ENCODE measurements around the gene RAPH1.

RAPH1 gene

GRCh38 chr2:203484266-203485112, 50.6 kb downstream of the RAPH1 start:
- DNase-seq (ENCODE audit: low read depth) = peak; percentile 47

- no peak for DNase-seq (ENCODE audit: low read depth)
These were observed 54.5 kb downstream of the RAPH1 start for GRCh38 chr2:203480623-203481022.

GRCh38 chr2:203476881-203477280, 58.2 kb downstream of the RAPH1 start:
- no peak for DNase-seq (ENCODE audit: low read depth)

GRCh38 chr2:203471323-203471722, 63.8 kb downstream of the RAPH1 start:
- DNase-seq (ENCODE audit: low read depth) = no peak

GRCh38 chr2:203470371-203470770, 64.7 kb downstream of the RAPH1 start:
- DNase-seq (ENCODE audit: low read depth) = no peak

GRCh38 chr2:203469546-203469945, 65.6 kb downstream of the RAPH1 start:
- DNase-seq (ENCODE audit: low read depth) = no peak

GRCh38 chr2:203463266-203463678, 71.8 kb downstream of the RAPH1 start:
- DNase-seq (ENCODE audit: low read depth) = peak; percentile 57

GRCh38 chr2:203462308-203462707, 72.8 kb downstream of the RAPH1 start:
- DNase-seq (ENCODE audit: low read depth) = no peak

- DNase-seq (ENCODE audit: low read depth) = peak; percentile 34
These were observed 73.4 kb downstream of the RAPH1 start for GRCh38 chr2:203461746-203462145.

GRCh38 chr2:203455209-203455608, 79.9 kb downstream of the RAPH1 start:
- no peak for DNase-seq (ENCODE audit: low read depth)

- DNase-seq (ENCODE audit: low read depth) = peak; percentile 52
These were observed 81.1 kb downstream of the RAPH1 start for GRCh38 chr2:203453858-203454451.

- DNase-seq (ENCODE audit: low read depth) = peak; percentile 38
These were observed 83.4 kb downstream of the RAPH1 start for GRCh38 chr2:203451689-203452088.

- peak; percentile 30 for DNase-seq (ENCODE audit: low read depth)
These were observed 84.1 kb downstream of the RAPH1 start for GRCh38 chr2:203451011-203451410.

GRCh38 chr2:203450561-203450960, 84.5 kb downstream of the RAPH1 start:
- no peak for DNase-seq (ENCODE audit: low read depth)

GRCh38 chr2:203446780-203447179, 88.3 kb downstream of the RAPH1 start:
- no peak for DNase-seq (ENCODE audit: low read depth)

GRCh38 chr2:203446071-203446481, 89.0 kb downstream of the RAPH1 start:
- peak; percentile 31 for DNase-seq (ENCODE audit: low read depth)

GRCh38 chr2:203444738-203445137, 90.4 kb downstream of the RAPH1 start:
- no peak for DNase-seq (ENCODE audit: low read depth)

- no peak for DNase-seq (ENCODE audit: low read depth)
These were observed 92.6 kb downstream of the RAPH1 start for GRCh38 chr2:203442463-203442862.

- no peak for DNase-seq (ENCODE audit: low read depth)
These were observed 93.6 kb downstream of the RAPH1 start for GRCh38 chr2:203441463-203441862.

GRCh38 chr2:203440671-203441070, 94.4 kb downstream of the RAPH1 start:
- DNase-seq (ENCODE audit: low read depth) = no peak

GRCh38 chr2:203438528-203438927, 96.6 kb downstream of the RAPH1 start:
- DNase-seq (ENCODE audit: low read depth) = no peak

GRCh38 chr2:203437511-203437910, 97.6 kb downstream of the RAPH1 start:
- DNase-seq (ENCODE audit: low read depth) = peak; percentile 50

- DNase-seq (ENCODE audit: low read depth) = no peak
These were observed 98.6 kb downstream of the RAPH1 start for GRCh38 chr2:203436496-203436895.

GRCh38 chr2:203432811-203433210, 102.3 kb downstream of the RAPH1 start:
- no peak for DNase-seq (ENCODE audit: low read depth)
